Measurements from ENCODE around the gene IFIT5.

- TF ChIP-seq CTCF (IDR thresholded peaks at IDR 0.05) = no peak
- no peak for TF ChIP-seq POLR2A (IDR thresholded peaks at IDR 0.05)
Observed at GRCh38 chr10:89384474-89385340, 29.7 kb upstream of the IFIT5 start.

All from esophagus squamous epithelium (tissue), 4 donors.